Embryonic facial prominence (tissue), 1 donor: ENCODE results near the gene ARMH4.
"Not testable (repeated sequence)": the region's sequence is repeated elsewhere in the genome, so short reads cannot be mapped to it uniquely, and the experiment has no call there.

ENCODE experiments used
- DNase-seq: peaks from one replicate; pipeline ENCODE4 v3.0.0-alpha.2; 2016; ENCODE audit errors: extremely low spot score

The ARMH4 gene

GRCh38 chr14:58146399-58146798, 5.6 kb downstream of the ARMH4 start:
- DNase-seq, result no peak

- DNase-seq, result no peak
These were observed 6.1 kb downstream of the ARMH4 start for GRCh38 chr14:58145936-58146335.

GRCh38 chr14:58143106-58143505, 8.9 kb downstream of the ARMH4 start:
- no peak for DNase-seq

GRCh38 chr14:58141893-58142292, 10.1 kb downstream of the ARMH4 start:
- DNase-seq, result no peak

- no peak for DNase-seq
These were observed 13.1 kb downstream of the ARMH4 start for GRCh38 chr14:58138714-58139482.

GRCh38 chr14:58138031-58138713, 13.8 kb downstream of the ARMH4 start:
- DNase-seq, result no peak

GRCh38 chr14:58133739-58134138, 18.3 kb downstream of the ARMH4 start:
- no peak for DNase-seq

- no peak for DNase-seq
These were observed 20.6 kb downstream of the ARMH4 start for GRCh38 chr14:58131386-58131785.

- DNase-seq, result no peak
These were observed 21.8 kb downstream of the ARMH4 start for GRCh38 chr14:58130116-58130782.

- DNase-seq, result no peak
These were observed 22.8 kb downstream of the ARMH4 start for GRCh38 chr14:58129208-58129607.

- no peak for DNase-seq
These were observed 23.6 kb downstream of the ARMH4 start for GRCh38 chr14:58128416-58128815.

- DNase-seq, result not testable (repeated sequence)
These were observed 29.5 kb downstream of the ARMH4 start for GRCh38 chr14:58122546-58122945.

- no peak for DNase-seq
These were observed 30.4 kb downstream of the ARMH4 start for GRCh38 chr14:58121530-58122186.

GRCh38 chr14:58119381-58119780, 32.6 kb downstream of the ARMH4 start:
- DNase-seq, result no peak

GRCh38 chr14:58118097-58118815, 33.8 kb downstream of the ARMH4 start:
- no peak for DNase-seq

GRCh38 chr14:58109744-58110143, 42.3 kb downstream of the ARMH4 start:
- no peak for DNase-seq

GRCh38 chr14:58108717-58109116, 43.3 kb downstream of the ARMH4 start:
- no peak for DNase-seq

- DNase-seq, result peak; percentile 59
These were observed 44.0 kb downstream of the ARMH4 start for GRCh38 chr14:58107947-58108552.

- no peak for DNase-seq
These were observed 45.0 kb downstream of the ARMH4 start for GRCh38 chr14:58107041-58107440.

- DNase-seq, result no peak
These were observed 45.6 kb downstream of the ARMH4 start for GRCh38 chr14:58106446-58106845.

GRCh38 chr14:58104808-58105207, 47.2 kb downstream of the ARMH4 start:
- DNase-seq, result no peak
